HG02970 (cell line): ENCODE measurements around the gene UBL3.

Experiments
- ATAC-seq: cut with Tn5 transposase; IDR thresholded peaks from one replicate; pipeline ENCODE4 v1.9.1; 2021; ENCODE audit warnings: mild to moderate bottlenecking, moderate library complexity, moderate number of reproducible peaks; ENCODE audit not compliant: unreplicated experiment, low FRiP score

The UBL3 gene

GRCh38 chr13:29716493-29716892 lies 133.9 kb downstream of the UBL3 start:
- ATAC-seq: no peak
